ENCODE measurements around the gene RAB40C.

RAB40C gene

GRCh38 chr16:559021-559380, 30.9 kb upstream of the RAB40C start:
- no peak for DNase-seq (ENCODE audit: low read depth)
- TF ChIP-seq CTCF (IDR thresholded peaks at IDR 0.05; ENCODE audit: control insufficient read depth, insufficient read depth, low read depth, low read length, missing control alignments), result no peak
- no peak overlapping the region for H3K4me3 ChIP-seq (ENCODE audit: control insufficient read depth, low read depth, low read length)

GRCh38 chr16:559411-560203, 30.3 kb upstream of the RAB40C start:
- TF ChIP-seq CTCF (IDR thresholded peaks at IDR 0.05; ENCODE audit: control insufficient read depth, insufficient read depth, low read depth, low read length, missing control alignments), result no peak

GRCh38 chr16:560204-560700, 29.6 kb upstream of the RAB40C start, which contains the start of gene PRR35:
TSS of gene PRR35 (plus strand) at chr16:560394. CDS start at chr16:563295, 2,901 bp downstream.
- TF ChIP-seq CTCF (IDR thresholded peaks at IDR 0.05; ENCODE audit: control insufficient read depth, insufficient read depth, low read depth, low read length, missing control alignments), result no peak
- no peak within 1 kb of the TSS for H3K4me3 ChIP-seq (ENCODE audit: control insufficient read depth, low read depth, low read length)
- no peak for DNase-seq (ENCODE audit: low read depth)

More at GRCh38 chr16:559411-560203, 30.3 kb upstream of the RAB40C start:
- DNase-seq (ENCODE audit: low read depth), result no peak
- H3K4me3 ChIP-seq (ENCODE audit: control insufficient read depth, low read depth, low read length), result no peak overlapping the region

- DNase-seq (ENCODE audit: low read depth), result no peak
- no peak for TF ChIP-seq CTCF (IDR thresholded peaks at IDR 0.05; ENCODE audit: control insufficient read depth, insufficient read depth, low read depth, low read length, missing control alignments)
- no peak overlapping the region for H3K4me3 ChIP-seq (ENCODE audit: control insufficient read depth, low read depth, low read length)
Measured at GRCh38 chr16:560701-561412, 29.0 kb upstream of the RAB40C start.

- DNase-seq (ENCODE audit: low read depth), result no peak
- TF ChIP-seq CTCF (IDR thresholded peaks at IDR 0.05; ENCODE audit: control insufficient read depth, insufficient read depth, low read depth, low read length, missing control alignments), result no peak
Measured at GRCh38 chr16:561413-561794, 28.5 kb upstream of the RAB40C start.

GRCh38 chr16:561957-562938, 27.6 kb upstream of the RAB40C start:
- TF ChIP-seq CTCF (IDR thresholded peaks at IDR 0.05; ENCODE audit: control insufficient read depth, insufficient read depth, low read depth, low read length, missing control alignments), result no peak
- DNase-seq (ENCODE audit: low read depth), result no peak
- no peak overlapping the region for H3K4me3 ChIP-seq (ENCODE audit: control insufficient read depth, low read depth, low read length)

More at GRCh38 chr16:561413-561794, 28.5 kb upstream of the RAB40C start:
- no peak overlapping the region for H3K4me3 ChIP-seq (ENCODE audit: control insufficient read depth, low read depth, low read length)
